ENCODE measurements around the gene RBL2.

RBL2 gene

DNA sequence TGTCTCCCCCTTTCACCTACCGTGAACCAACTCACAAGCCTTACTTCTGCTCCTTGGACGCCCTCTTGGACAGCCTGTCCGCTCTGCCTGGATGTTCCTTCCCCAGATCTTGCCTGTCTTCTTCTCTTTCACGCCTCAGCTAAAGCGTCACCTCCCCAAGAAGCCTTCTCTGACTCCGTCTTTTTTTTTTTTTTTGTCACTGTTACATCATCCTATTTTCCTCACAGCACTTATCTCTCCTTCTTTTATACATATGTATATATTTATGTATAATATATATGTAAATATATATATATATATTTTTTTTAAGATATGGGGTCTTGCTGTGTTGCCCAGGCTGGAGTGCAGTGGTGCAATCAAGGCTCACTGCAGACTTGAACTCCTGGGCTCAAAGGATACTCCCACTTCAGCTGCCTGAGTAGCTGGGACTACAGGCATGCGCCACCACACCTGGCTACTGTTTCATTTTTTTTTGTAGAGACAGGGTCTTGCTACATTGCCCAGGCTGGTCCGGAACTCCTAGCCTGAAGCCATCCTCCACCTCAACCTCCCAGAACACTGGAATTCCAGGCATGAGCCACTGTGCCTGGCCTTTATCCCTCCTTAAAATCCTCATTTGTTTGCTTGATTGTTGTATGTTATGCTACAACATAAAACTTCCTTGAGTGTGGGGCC is 85.3 kb downstream of the RBL2 start:
- H3K9me3 ChIP-seq (ENCODE audit: insufficient read depth, low read length) = no peaks in the 10 kb centered on the region
- no peaks in the 10 kb centered on the region for H3K36me3 ChIP-seq (ENCODE audit: insufficient read depth, insufficient read length, low read length)
- DNase-seq (ENCODE audit: low read depth, low spot score) = no peak
- H3K4me3 ChIP-seq (ENCODE audit: insufficient read length, low read depth) = no peak overlapping the region
- H3K27me3 ChIP-seq (ENCODE audit: insufficient read depth, insufficient read length) = no peaks in the 10 kb centered on the region
- TF ChIP-seq ZNF274 (IDR thresholded peaks at IDR 0.05; ENCODE audit: low read depth, low read length) (no peak), YY1 (IDR thresholded peaks at IDR 0.05; ENCODE audit: insufficient read depth, insufficient read length) (no peak), SUZ12 (IDR thresholded peaks at IDR 0.05; ENCODE audit: extremely low read depth, insufficient read depth, insufficient read length) (no peak)
- H3K4me1 ChIP-seq (ENCODE audit: insufficient read depth, insufficient read length) = no peaks in the 10 kb centered on the region
- H3K9ac ChIP-seq (ENCODE audit: insufficient read length, low read depth) = no peak overlapping the region

DNA sequence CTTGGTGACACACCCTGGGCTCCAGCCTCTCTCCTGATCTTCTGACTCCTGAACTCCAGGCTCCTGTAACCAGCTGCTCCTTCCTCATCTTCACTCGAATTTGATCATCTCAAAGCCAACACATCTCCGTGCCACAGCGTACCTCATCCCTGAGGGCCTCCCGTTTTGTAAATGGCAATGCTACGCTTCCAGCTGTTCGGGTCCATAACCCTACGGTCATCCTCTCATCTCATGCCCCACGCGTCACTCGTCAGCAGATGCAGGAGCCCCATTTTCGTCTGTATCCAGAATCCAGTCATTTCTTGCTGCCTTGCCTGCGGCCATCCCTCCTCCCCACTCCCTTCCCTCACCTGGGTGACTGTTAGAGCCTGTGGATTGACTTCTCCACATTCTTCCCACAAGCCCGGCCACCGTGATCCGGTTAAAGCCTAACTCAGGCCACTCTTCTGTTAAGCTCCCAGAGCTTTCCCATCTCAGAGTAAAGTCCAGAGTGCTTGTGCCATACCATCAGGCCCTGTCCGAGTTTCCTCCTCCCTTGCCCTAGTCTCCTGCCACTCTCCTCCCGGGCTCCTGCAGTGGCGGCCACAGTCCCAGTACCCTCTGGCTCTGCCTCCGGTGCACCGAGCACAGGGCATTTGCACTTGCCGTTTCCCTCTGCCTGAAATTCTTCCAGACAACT is 89.0 kb downstream of the RBL2 start:
- Histone ChIP-seq H3K27me3 (ENCODE audit: insufficient read depth, insufficient read length) (no peaks in the 10 kb centered on the region), H3K4me1 (ENCODE audit: insufficient read depth, insufficient read length) (no peaks in the 10 kb centered on the region), H3K4me3 (ENCODE audit: insufficient read length, low read depth) (no peak overlapping the region), H3K9ac (ENCODE audit: insufficient read length, low read depth) (no peak overlapping the region), H3K9me3 (ENCODE audit: insufficient read depth, low read length) (no peaks in the 10 kb centered on the region), H3K36me3 (ENCODE audit: insufficient read depth, insufficient read length, low read length) (no peaks in the 10 kb centered on the region)
- DNase-seq (ENCODE audit: low read depth, low spot score) = no peak
- no peak for TF ChIP-seq YY1 (IDR thresholded peaks at IDR 0.05; ENCODE audit: insufficient read depth, insufficient read length)
- no peak for TF ChIP-seq SUZ12 (IDR thresholded peaks at IDR 0.05; ENCODE audit: extremely low read depth, insufficient read depth, insufficient read length)
- TF ChIP-seq ZNF274 (IDR thresholded peaks at IDR 0.05; ENCODE audit: low read depth, low read length) = no peak

DNA sequence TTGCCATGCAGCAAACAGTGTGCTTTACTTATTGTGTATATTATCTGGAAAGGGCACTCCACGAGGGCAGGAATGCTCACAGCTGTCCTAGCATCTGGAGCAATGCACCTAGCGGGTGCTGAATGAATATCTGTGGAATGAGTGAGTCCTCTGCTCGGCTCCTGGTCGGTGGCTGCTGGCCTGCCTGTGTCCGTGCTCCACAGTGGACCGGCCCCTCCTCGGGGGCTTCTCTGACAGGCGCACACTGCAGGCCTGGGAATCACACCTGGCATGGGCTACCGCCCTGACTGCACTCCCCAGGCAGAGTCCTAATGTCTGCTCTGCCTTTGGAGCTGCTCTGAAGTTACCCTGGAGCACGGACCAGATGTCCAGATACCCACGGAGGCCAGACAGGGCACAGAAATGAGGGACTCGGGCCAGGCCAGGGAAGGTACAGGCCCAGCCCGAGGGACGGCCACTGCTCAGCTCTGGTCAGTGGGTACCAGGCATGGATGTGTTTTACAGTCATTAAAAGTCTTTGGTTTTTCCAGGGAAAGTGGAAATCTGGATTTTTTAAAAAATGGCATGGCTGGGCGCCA is 89.8 kb downstream of the RBL2 start:
- Histone ChIP-seq H3K4me3 (ENCODE audit: insufficient read length, low read depth) (no peak overlapping the region), H3K9ac (ENCODE audit: insufficient read length, low read depth) (no peak overlapping the region), H3K9me3 (ENCODE audit: insufficient read depth, low read length) (no peaks in the 10 kb centered on the region), H3K36me3 (ENCODE audit: insufficient read depth, insufficient read length, low read length) (no peaks in the 10 kb centered on the region), H3K27me3 (ENCODE audit: insufficient read depth, insufficient read length) (no peaks in the 10 kb centered on the region), H3K4me1 (ENCODE audit: insufficient read depth, insufficient read length) (no peaks in the 10 kb centered on the region)
- DNase-seq (ENCODE audit: low read depth, low spot score) = no peak
- no peak for TF ChIP-seq SUZ12 (IDR thresholded peaks at IDR 0.05; ENCODE audit: extremely low read depth, insufficient read depth, insufficient read length)
- TF ChIP-seq YY1 (IDR thresholded peaks at IDR 0.05; ENCODE audit: insufficient read depth, insufficient read length) = no peak
- no peak for TF ChIP-seq ZNF274 (IDR thresholded peaks at IDR 0.05; ENCODE audit: low read depth, low read length)

DNA sequence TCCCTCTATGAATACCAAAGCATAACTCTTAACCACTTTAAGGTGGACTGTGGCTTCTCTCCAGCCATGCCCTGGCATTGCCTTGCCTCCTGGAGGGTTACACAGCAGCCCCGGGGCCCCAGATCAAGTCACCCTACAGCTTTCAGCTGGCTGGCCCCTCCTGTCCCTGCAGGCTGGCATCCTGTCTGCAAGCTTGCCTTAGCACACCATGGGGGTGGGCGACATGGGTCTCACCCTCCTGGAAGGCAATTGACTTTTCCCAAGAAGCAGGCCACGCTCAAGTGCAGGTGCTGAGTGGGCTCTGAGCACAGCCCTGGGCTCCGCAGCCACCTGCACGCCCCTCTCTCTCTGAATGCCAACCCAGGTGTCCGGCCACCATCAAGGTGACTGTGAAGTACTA is 94.5 kb downstream of the RBL2 start:
- H3K9ac ChIP-seq (ENCODE audit: insufficient read length, low read depth) = no peak overlapping the region
- no peaks in the 10 kb centered on the region for H3K9me3 ChIP-seq (ENCODE audit: insufficient read depth, low read length)
- no peak for TF ChIP-seq SUZ12 (IDR thresholded peaks at IDR 0.05; ENCODE audit: extremely low read depth, insufficient read depth, insufficient read length)
- TF ChIP-seq ZNF274 (IDR thresholded peaks at IDR 0.05; ENCODE audit: low read depth, low read length) = no peak
- TF ChIP-seq YY1 (IDR thresholded peaks at IDR 0.05; ENCODE audit: insufficient read depth, insufficient read length) = no peak
- H3K36me3 ChIP-seq (ENCODE audit: insufficient read depth, insufficient read length, low read length) = no peaks in the 10 kb centered on the region
- H3K4me1 ChIP-seq (ENCODE audit: insufficient read depth, insufficient read length) = no peaks in the 10 kb centered on the region
- DNase-seq (ENCODE audit: low read depth, low spot score) = no peak
- no peak overlapping the region for H3K4me3 ChIP-seq (ENCODE audit: insufficient read length, low read depth)
- H3K27me3 ChIP-seq (ENCODE audit: insufficient read depth, insufficient read length) = no peaks in the 10 kb centered on the region

DNA sequence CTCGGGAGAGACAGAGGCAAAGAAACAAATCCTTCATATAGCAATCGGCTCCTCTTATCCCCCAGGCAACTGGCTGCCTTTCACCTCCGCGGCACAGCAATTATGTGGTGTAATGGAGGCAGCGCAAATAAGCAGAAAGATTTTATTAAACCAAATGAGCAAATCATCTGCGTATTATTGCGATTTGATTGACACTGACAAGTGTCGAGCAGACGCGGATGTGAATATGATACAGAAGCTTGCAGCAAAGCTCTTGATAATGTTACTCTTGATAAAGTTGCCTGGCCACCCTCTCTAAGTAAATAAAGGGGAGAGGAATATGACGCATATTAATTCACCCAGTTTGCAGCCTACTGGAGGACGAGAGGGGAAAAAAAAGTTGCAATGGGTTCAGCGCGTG is 95.2 kb downstream of the RBL2 start:
- Histone ChIP-seq H3K4me1 (ENCODE audit: insufficient read depth, insufficient read length) (no peaks in the 10 kb centered on the region), H3K9me3 (ENCODE audit: insufficient read depth, low read length) (no peaks in the 10 kb centered on the region), H3K27me3 (ENCODE audit: insufficient read depth, insufficient read length) (no peaks in the 10 kb centered on the region), H3K9ac (ENCODE audit: insufficient read length, low read depth) (no peak overlapping the region), H3K4me3 (ENCODE audit: insufficient read length, low read depth) (no peak overlapping the region), H3K36me3 (ENCODE audit: insufficient read depth, insufficient read length, low read length) (no peaks in the 10 kb centered on the region)
- no peak for DNase-seq (ENCODE audit: low read depth, low spot score)
- no peak for TF ChIP-seq YY1 (IDR thresholded peaks at IDR 0.05; ENCODE audit: insufficient read depth, insufficient read length)
- no peak for TF ChIP-seq ZNF274 (IDR thresholded peaks at IDR 0.05; ENCODE audit: low read depth, low read length)
- no peak for TF ChIP-seq SUZ12 (IDR thresholded peaks at IDR 0.05; ENCODE audit: extremely low read depth, insufficient read depth, insufficient read length)

DNA sequence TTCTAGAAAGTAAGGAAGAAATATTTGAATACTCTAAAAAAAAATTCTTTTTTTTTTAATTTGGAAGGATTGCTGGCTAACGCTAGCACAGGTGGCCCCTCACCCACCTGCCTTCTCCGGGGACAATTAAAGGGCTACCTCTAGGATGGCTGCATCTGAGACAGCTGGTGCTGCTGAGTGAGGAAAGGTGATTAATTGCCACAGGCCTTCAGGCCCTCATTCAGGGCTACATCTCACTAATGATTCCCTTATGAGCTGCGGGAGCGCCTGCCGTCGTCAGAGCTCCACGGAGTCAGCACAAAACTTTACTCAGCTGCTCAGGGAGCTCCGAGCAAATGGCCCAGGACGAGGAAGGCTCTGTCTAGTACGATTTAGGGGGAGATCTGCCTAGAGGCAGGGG is 95.8 kb downstream of the RBL2 start:
- Histone ChIP-seq H3K4me1 (ENCODE audit: insufficient read depth, insufficient read length) (no peaks in the 10 kb centered on the region), H3K4me3 (ENCODE audit: insufficient read length, low read depth) (no peak overlapping the region), H3K9ac (ENCODE audit: insufficient read length, low read depth) (no peak overlapping the region), H3K9me3 (ENCODE audit: insufficient read depth, low read length) (no peaks in the 10 kb centered on the region), H3K36me3 (ENCODE audit: insufficient read depth, insufficient read length, low read length) (no peaks in the 10 kb centered on the region), H3K27me3 (ENCODE audit: insufficient read depth, insufficient read length) (no peaks in the 10 kb centered on the region)
- TF ChIP-seq YY1 (IDR thresholded peaks at IDR 0.05; ENCODE audit: insufficient read depth, insufficient read length) (no peak), SUZ12 (IDR thresholded peaks at IDR 0.05; ENCODE audit: extremely low read depth, insufficient read depth, insufficient read length) (no peak), ZNF274 (IDR thresholded peaks at IDR 0.05; ENCODE audit: low read depth, low read length) (no peak)
- no peak for DNase-seq (ENCODE audit: low read depth, low spot score)

DNA sequence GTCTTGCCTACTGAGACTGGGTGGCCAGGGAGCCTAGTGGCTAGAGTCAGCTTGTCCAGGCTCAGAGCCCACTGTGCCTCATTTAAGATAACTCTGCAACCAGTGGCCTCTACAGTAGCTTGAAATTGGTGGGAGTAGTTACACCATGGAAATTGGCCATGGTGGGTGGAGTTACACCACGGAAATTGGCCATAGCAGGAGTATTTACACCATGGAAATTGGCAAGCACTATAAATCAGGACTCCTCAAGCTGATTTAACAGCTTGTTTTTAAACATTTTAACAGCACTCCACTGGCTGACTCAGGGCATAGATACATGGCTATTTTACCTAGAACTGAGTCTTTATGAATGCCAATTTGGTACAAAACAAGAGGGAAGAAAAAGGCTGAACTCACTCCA is 96.5 kb downstream of the RBL2 start:
- Histone ChIP-seq H3K9me3 (ENCODE audit: insufficient read depth, low read length) (no peaks in the 10 kb centered on the region), H3K4me3 (ENCODE audit: insufficient read length, low read depth) (no peak overlapping the region), H3K27me3 (ENCODE audit: insufficient read depth, insufficient read length) (no peaks in the 10 kb centered on the region), H3K4me1 (ENCODE audit: insufficient read depth, insufficient read length) (no peaks in the 10 kb centered on the region), H3K36me3 (ENCODE audit: insufficient read depth, insufficient read length, low read length) (no peaks in the 10 kb centered on the region), H3K9ac (ENCODE audit: insufficient read length, low read depth) (no peak overlapping the region)
- DNase-seq (ENCODE audit: low read depth, low spot score) = no peak
- no peak for TF ChIP-seq SUZ12 (IDR thresholded peaks at IDR 0.05; ENCODE audit: extremely low read depth, insufficient read depth, insufficient read length)
- TF ChIP-seq ZNF274 (IDR thresholded peaks at IDR 0.05; ENCODE audit: low read depth, low read length) = no peak
- TF ChIP-seq YY1 (IDR thresholded peaks at IDR 0.05; ENCODE audit: insufficient read depth, insufficient read length) = no peak

All from NT2/D1 (cell line).